ENCODE measurements around the gene HOXB2. TPM values are rescaled to one million over a fixed set of nuclear protein-coding genes. Genes with fewer than 3 reads are reported as not detected.

The HOXB2 gene
- total RNA-seq, 1 donor from 2014 or later = 2.9 TPM

DNA sequence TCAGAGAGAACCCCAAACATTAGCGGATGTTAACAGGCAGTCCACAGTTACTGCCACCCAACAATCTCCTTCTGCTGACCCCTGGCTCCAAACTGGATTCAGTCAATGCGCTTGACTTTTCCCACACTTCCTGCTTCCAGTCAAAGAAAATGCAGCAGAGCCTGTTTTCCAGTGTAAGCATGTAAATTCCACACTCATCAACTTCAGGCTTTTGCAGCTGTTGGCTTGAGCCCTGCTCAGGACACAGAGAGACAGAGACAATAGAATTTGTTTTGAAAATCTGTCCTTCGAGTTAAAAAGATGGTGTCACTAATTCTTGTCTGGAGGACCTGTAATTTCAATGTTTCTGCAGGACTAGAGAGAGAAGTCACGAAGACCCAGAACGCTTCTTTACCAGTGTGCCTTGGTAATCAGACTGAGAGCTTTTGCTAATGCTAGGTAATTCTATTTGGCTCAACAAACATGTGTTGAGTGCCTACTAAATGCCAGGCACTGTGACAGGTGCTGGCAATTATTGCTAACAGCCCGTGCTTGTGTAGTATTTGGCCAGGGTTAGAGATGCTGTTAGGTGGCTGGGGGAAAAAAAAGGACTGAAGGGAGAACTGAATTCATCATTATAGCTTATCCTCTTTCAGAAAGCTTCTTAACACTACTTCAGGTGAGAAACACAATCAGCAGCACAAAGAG, 46.6 kb downstream of the HOXB2 start:
- ChIA-PET CTCF (no interaction called here), POLR2A (no interaction called here)
- no peaks in the 10 kb centered on the region for H3K4me1 Mint-ChIP-seq
- H3K9me3 Mint-ChIP-seq = no peaks in the 10 kb centered on the region
- DNase-seq (no peak), ATAC-seq (ENCODE audit: low read depth) (no peak)
- intact Hi-C loops (cut with micrococcal nuclease) = no loop called here
- no peak for TF ChIP-seq CTCF (IDR thresholded peaks at IDR 0.05)
- peaks cover 27% of the 10 kb centered on the region for H3K27me3 Mint-ChIP-seq
- no peak overlapping the region for H3K4me3 Mint-ChIP-seq
- H3K27ac Mint-ChIP-seq = no peak overlapping the region
- H3K36me3 Mint-ChIP-seq (ENCODE audit: low read depth) = no peaks in the 10 kb centered on the region

DNA sequence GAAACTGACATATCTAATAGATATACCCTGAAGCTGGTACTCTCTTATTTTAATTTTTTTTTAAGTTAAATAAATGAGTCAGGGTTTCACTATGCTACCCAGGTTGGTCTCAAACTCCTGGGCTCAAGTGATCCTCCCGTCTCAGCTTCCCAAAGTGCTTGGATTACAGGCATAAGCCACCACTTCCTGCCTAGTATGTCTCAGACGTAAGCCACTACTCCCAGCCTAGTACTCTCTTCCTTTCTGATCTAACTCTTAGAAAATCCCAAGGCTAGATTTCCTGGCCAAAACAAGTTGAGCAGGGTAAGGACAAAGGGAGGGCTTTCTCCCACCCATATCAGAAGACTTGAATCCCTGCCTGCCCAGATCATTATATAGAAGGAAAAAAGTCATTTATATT, 47.8 kb downstream of the HOXB2 start:
- no peak for ATAC-seq (ENCODE audit: low read depth)
- Mint-ChIP-seq H3K27ac (no peak overlapping the region), H3K4me1 (peaks cover 4% of the 10 kb centered on the region), H3K27me3 (peaks cover 20% of the 10 kb centered on the region), H3K36me3 (ENCODE audit: low read depth) (no peaks in the 10 kb centered on the region), H3K9me3 (no peaks in the 10 kb centered on the region), H3K4me3 (no peak overlapping the region)
- intact Hi-C loops (cut with micrococcal nuclease) = no loop called here
- CTCF ChIA-PET = no interaction called here
- DNase-seq = no peak
- no peak for TF ChIP-seq CTCF (IDR thresholded peaks at IDR 0.05)
- POLR2A ChIA-PET = no interaction called here

- Mint-ChIP-seq H3K4me3 (no peak overlapping the region), H3K27ac (no peak overlapping the region), H3K9me3 (no peaks in the 10 kb centered on the region), H3K27me3 (peaks cover 21% of the 10 kb centered on the region), H3K36me3 (ENCODE audit: low read depth) (no peaks in the 10 kb centered on the region), H3K4me1 (peaks cover 16% of the 10 kb centered on the region)
- intact Hi-C loops (cut with micrococcal nuclease) = no loop called here
- CTCF ChIA-PET = no interaction called here
- TF ChIP-seq CTCF (IDR thresholded peaks at IDR 0.05) = no peak
- ATAC-seq (ENCODE audit: low read depth) (no peak), DNase-seq (no peak)
- POLR2A ChIA-PET = no interaction called here
Measured at GRCh38 chr17:48494335-48494734, 50.6 kb downstream of the HOXB2 start.

Other genes with a start within 250 kb of the HOXB2 start
- 24.3 and 25.3 TPM in 2 replicates for gene SKAP1, start 114.9 kb downstream of the HOXB2 start, total RNA-seq
- not detected in 2 replicates for gene HOXB1, start 14.1 kb downstream of the HOXB2 start, total RNA-seq
- gene HOXB4, start 33.2 kb upstream of the HOXB2 start, total RNA-seq = 0.88 and 1.4 TPM in 2 replicates
- 1.4 and 2.6 TPM in 2 replicates for gene HOXB3, start 45.1 kb upstream of the HOXB2 start, total RNA-seq
- gene HOXB5, start 48.7 kb upstream of the HOXB2 start, total RNA-seq = not detected in 2 replicates
- not detected in 2 replicates for gene HOXB6, start 59.9 kb upstream of the HOXB2 start, total RNA-seq
- gene HOXB7, start 65.9 kb upstream of the HOXB2 start, total RNA-seq = 0.60 and 0.93 TPM in 2 replicates
- not detected in 2 replicates for gene HOXB8, start 70.2 kb upstream of the HOXB2 start, total RNA-seq
- 0.13 TPM in 1 of 2 replicates, not detected in the other for gene HOXB9, start 81.2 kb upstream of the HOXB2 start, total RNA-seq
- gene PRAC1, start 177.4 kb upstream of the HOXB2 start, total RNA-seq = not detected in 2 replicates
- not detected in 2 replicates for gene PRAC2, start 178.1 kb upstream of the HOXB2 start, total RNA-seq
- gene HOXB13, start 183.6 kb upstream of the HOXB2 start, total RNA-seq = not detected in 2 replicates

Data from activated B cell treated with CpG ODN at 0.5 μM for 24 hours (primary cell).